Right cardiac atrium (tissue), 5 donors: ENCODE measurements around the gene CLCN2. TPM values are rescaled to one million over a fixed set of nuclear protein-coding genes. Genes with fewer than 3 reads are reported as not detected.

Source experiments
- ATAC-seq, 2 donors: fragments of 200-7000 bp; cut with Tn5 transposase; one replicate each; pipeline versions ENCODE4 v1.8.0 to v1.9.1; 2020; ENCODE audit warnings: moderate library complexity in 2 of 2, mild to moderate bottlenecking in 1 of 2
- DNase-seq, 3 donors: peaks; one replicate each; pipeline ENCODE4 v3.0.0-alpha.2; 2020
- H3K27ac ChIP-seq: one replicate; pipeline ENCODE4 v1.5.1; 2013; ENCODE audit warnings: mild to moderate bottlenecking, low read length, control low read depth, moderate library complexity
- H3K27me3 ChIP-seq: one replicate; pipeline ENCODE4 v1.6.1; 2013; ENCODE audit not compliant: control insufficient read depth, insufficient read depth
- H3K4me1 ChIP-seq: one replicate; pipeline ENCODE4 v1.6.1; 2013; ENCODE audit warnings: low read length; ENCODE audit not compliant: control insufficient read depth, insufficient read depth
- H3K4me3 ChIP-seq: one replicate; pipeline ENCODE4 v1.5.1; 2013; ENCODE audit warnings: low read length, control low read depth
- H3K9me3 ChIP-seq: one replicate; pipeline ENCODE4 v1.6.1; 2013; ENCODE audit warnings: low read length; ENCODE audit not compliant: control insufficient read depth
- WGBS: extraction: QIAGEN DNeasy Blood & Tissue Kit; methylation state at CpG from one replicate; pipeline ENCODE4 v1.1.7; 2013; 5-methylcytosine and 5-hydroxymethylcytosine counted together
- intact Hi-C, 4 donors: fragments of 100-400 bp; cut with DNase I; formaldehyde crosslinking; loops; one replicate each; pipeline versions ENCODE4 v1.11.0 to v1.14.0; 2022 to 2023
- polyA plus RNA-seq: library from polyadenylated mRNA; stranded (reverse); fragments of 200-250 nt; gene quantifications from one replicate; pipeline ENCODE4 v1.2.3, GENCODE V29; 2013
- total RNA-seq, 4 donors: library from RNA; stranded (reverse); fragmentation: NEBNext Ultra II Directional; extraction: Animal tissue kit (Norgen Biotek cat#: 25700); gene quantifications; one replicate each; pipeline ENCODE4 v1.2.1, GENCODE V29; 2021
- donor health status: healthy with polysubstance abuse.
- donor health status: DM: no; HTN: yes; CAD: no.
- donor health status: DM: no; HTN: no; CAD: no.
- donor health status: DM: no; HTN: yes; CAD: no; lungs with severe emphysema.
- donor health status: DM: yes; HTN: yes; CAD: no.

CLCN2 gene
- total and polyA plus RNA-seq, 5 donors: 2.0 to 4.9 (median 2.9) TPM

DNA sequence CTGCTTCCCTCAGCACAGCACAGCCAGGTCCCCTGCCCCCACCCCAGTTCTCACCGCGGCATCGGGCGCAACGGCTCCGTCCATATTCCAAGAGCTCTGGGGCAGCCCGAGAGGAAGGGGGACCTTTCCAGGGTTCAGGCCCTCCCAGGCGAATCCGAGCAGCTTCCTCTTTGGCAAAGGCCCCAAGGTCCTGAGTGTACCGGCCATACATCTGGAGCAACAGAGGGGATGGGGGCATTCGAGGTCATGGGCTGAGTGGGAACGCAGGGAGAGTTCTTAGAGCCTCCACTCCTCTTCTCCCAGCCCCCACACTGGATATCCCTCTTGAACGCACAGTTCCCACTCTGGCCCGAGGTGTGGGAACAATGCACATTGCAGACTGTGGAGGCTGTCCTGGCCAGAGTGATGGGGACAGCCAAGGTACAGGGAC, 2.5 kb downstream of the CLCN2 start:
- 52% methylated on average over 14 of the region's 14 CpGs for WGBS
- Histone ChIP-seq H3K27ac (no peak overlapping the region), H3K9me3 (no peaks in the 10 kb centered on the region), H3K4me1 (peaks cover 10% of the 10 kb centered on the region), H3K4me3 (no peak overlapping the region), H3K27me3 (no peaks in the 10 kb centered on the region)
- intact Hi-C loops: no loop called here
- DNase-seq (no peak), ATAC-seq (no peak)

DNA sequence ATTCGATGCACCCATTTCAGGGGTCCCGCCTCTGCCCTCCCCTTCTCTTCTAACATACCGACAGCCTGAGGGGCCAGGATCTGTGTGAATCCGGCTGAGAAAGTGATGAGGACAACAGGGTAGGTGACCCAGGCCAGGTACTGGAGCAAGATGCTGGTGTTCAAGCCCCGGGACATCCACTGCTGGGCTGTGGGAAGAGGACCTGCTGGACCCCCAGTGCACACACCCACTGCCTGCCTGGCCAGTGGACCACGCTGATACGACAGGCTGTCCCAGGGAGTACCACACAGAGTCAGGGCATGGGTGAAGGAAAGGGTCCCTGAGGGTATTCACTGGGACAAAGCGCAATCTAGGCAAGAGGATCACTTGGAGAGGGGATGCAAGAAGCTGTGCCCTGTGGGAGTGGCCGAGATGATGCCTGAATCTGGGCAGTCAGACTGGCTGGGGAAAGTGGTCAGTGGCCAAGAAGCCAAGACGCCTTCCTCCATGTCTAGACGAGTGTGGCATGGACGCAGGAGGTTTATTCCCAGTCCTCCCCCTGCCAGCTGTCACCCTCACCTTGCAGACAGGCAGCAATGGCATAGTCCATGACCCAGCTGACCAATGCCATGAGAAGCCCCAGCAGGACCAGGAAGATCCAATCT, 3.2 kb downstream of the CLCN2 start:
- no peaks in the 10 kb centered on the region for H3K9me3 ChIP-seq
- no peaks in the 10 kb centered on the region for H3K27me3 ChIP-seq
- no peak overlapping the region for H3K4me3 ChIP-seq
- 93% methylated on average over 12 of the region's 12 CpGs for WGBS
- intact Hi-C loops: no loop called here
- H3K4me1 ChIP-seq: peaks cover 10% of the 10 kb centered on the region
- ATAC-seq: no peak
- DNase-seq: no peak
- H3K27ac ChIP-seq: no peak overlapping the region

GRCh38 chr3:184357248-184358123, 3.9 kb downstream of the CLCN2 start:
- Histone ChIP-seq H3K27me3 (no peaks in the 10 kb centered on the region), H3K4me1 (peaks cover 10% of the 10 kb centered on the region), H3K27ac (no peak overlapping the region), H3K4me3 (no peak overlapping the region), H3K9me3 (no peaks in the 10 kb centered on the region)
- DNase-seq (peak in 1 of 3 donors; percentile 43), ATAC-seq (no peak)
- intact Hi-C loops: no loop called here
- 90% methylated on average over 24 of the region's 24 CpGs for WGBS

- H3K27me3 ChIP-seq: no peaks in the 10 kb centered on the region
- intact Hi-C loops: no loop called here
- no peak overlapping the region for H3K27ac ChIP-seq
- no peaks in the 10 kb centered on the region for H3K9me3 ChIP-seq
- ATAC-seq (no peak), DNase-seq (peak in 1 of 3 donors; percentile 53)
- 77% methylated on average over 18 of the region's 18 CpGs for WGBS
- H3K4me3 ChIP-seq: no peak overlapping the region
- H3K4me1 ChIP-seq: peaks cover 4% of the 10 kb centered on the region
Measured at GRCh38 chr3:184355261-184356040, 6.0 kb downstream of the CLCN2 start.

DNA sequence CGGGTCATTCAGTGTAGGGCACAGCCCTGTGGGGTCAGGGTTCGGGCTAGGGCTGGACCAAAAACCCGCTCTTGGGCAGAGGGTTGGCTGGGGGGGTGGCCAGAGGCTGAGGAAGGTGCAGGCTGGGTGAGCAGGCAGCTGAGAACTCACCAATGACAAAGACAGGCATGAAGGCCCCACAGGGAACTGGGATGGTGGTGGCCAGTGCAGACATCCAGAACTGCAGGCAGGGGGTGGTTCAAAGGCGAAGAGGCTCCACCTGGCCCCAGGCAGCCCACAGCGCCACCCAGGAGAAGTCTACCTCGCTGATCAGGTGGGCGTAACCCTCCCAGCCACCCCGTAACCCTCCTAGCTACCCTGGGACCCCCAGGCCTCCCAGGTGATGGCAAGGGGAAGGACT, 6.7 kb downstream of the CLCN2 start:
- Histone ChIP-seq H3K27me3 (no peaks in the 10 kb centered on the region), H3K4me3 (no peak overlapping the region), H3K27ac (no peak overlapping the region), H3K9me3 (no peaks in the 10 kb centered on the region), H3K4me1 (no peaks in the 10 kb centered on the region)
- 82% methylated on average over 8 of the region's 8 CpGs for WGBS
- ATAC-seq (no peak), DNase-seq (peak in 1 of 3 donors; percentile 40)
- intact Hi-C loops: no loop called here

GRCh38 chr3:184354121-184354728, 7.2 kb downstream of the CLCN2 start:
- H3K4me1 ChIP-seq: no peaks in the 10 kb centered on the region
- peak; percentile 59 to 85 (median 85) for DNase-seq
- WGBS: 51% methylated on average over 18 of the region's 18 CpGs

GRCh38 chr3:184353546-184353941, 7.9 kb downstream of the CLCN2 start:
- H3K4me3 ChIP-seq: no peak overlapping the region
- WGBS: 93% methylated on average over 11 of the region's 11 CpGs
- no peaks in the 10 kb centered on the region for H3K27me3 ChIP-seq
- ATAC-seq (peak in 1 of 2 donors; percentile 3), DNase-seq (peak in 1 of 3 donors; percentile 45)
- intact Hi-C loops: no loop called here
- no peak overlapping the region for H3K27ac ChIP-seq
- H3K9me3 ChIP-seq: no peaks in the 10 kb centered on the region
- H3K4me1 ChIP-seq: no peaks in the 10 kb centered on the region

More at GRCh38 chr3:184354121-184354728, 7.2 kb downstream of the CLCN2 start:
- Histone ChIP-seq H3K4me3 (no peak overlapping the region), H3K27me3 (no peaks in the 10 kb centered on the region), H3K9me3 (no peaks in the 10 kb centered on the region), H3K27ac (no peak overlapping the region)
- intact Hi-C loops: no loop called here
- ATAC-seq: peak; percentile 18 to 40

DNA sequence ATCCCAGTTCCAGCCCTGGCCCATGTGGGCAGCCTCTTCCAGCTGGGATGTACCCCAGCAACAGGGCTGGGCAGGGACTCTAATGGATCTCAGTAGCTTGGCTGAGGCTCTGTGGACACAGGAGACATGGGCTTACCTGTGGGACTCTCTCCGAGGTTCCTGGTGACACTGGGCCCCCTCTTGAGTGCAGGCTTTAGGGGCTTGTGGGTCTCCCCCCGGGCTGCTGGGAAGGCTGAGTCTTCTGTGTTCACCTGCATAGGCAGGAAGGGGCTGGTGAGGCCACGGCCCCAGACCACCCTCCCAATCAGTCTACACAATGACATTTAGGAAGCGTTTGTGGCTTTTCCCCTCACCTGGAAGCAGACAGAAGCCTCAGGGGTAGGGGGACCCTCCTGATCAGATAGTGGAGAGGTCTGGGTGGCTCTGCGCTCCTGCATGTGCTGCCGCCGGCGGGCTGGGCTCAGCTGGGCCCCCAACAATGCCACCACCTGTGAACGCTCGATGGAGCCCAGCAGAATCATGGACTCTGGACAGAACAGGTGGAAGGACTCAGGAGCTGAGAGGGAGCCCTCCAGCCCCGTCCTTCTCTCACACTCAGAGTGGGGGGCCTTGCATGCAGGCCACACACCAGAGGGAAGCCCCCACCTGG, 8.4 kb downstream of the CLCN2 start:
- no peak for ATAC-seq
- no peaks in the 10 kb centered on the region for H3K4me1 ChIP-seq
- no peaks in the 10 kb centered on the region for H3K9me3 ChIP-seq
- H3K27me3 ChIP-seq: no peaks in the 10 kb centered on the region
- intact Hi-C loops: no loop called here
- no peak overlapping the region for H3K27ac ChIP-seq
- 88% methylated on average over 11 of the region's 11 CpGs for WGBS
- no peak for DNase-seq
- H3K4me3 ChIP-seq: no peak overlapping the region

DNA sequence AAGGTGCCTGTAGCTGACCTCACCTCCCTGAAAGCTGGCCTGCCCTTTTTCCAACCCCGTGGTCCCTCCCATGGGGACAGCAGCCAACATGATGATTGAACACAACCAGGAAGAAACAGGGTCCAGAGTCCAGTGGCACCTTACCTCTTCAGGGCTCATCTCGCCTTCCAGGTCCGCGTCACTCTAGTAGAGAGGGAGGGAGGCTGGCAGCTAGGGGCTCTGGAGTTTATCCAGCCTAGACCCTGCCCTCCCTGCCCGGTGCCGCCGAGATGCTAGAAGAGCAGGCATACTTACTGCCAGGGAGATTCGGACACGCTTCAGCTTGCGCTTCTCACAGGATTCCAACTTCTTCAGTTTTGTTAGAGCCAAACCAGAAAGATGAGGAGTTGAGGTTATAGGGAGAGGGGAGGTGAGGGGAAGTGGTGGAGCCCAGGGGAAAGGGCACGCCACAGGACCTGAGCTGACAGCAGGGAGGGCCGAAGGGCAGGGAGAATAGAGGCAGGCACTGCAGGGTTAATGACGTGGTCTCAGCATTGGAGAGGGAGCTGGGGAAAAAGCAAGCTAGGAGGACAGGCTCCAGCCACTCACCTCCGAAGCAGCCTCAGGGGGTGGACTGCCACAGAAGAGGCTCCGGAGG, 9.1 kb downstream of the CLCN2 start:
- H3K9me3 ChIP-seq: no peaks in the 10 kb centered on the region
- no peaks in the 10 kb centered on the region for H3K4me1 ChIP-seq
- no peak overlapping the region for H3K4me3 ChIP-seq
- DNase-seq (no peak), ATAC-seq (no peak)
- H3K27me3 ChIP-seq: no peaks in the 10 kb centered on the region
- H3K27ac ChIP-seq: no peak overlapping the region
- WGBS: 83% methylated on average over 15 of the region's 15 CpGs
- intact Hi-C loops: no loop called here
